C4-2B (cell line): ENCODE measurements around the gene FOXJ3.

Source experiments
- ZFX ChIP-seq: fragments of 450-650 bp; IDR thresholded peaks from 2 replicates; pipeline ENCODE4 v1.6.1; 2017
- TF ChIP-seq, protein P1 (sequence below): fragments of 450-650 bp; conservative IDR thresholded peaks from 2 replicates; pipeline ENCODE4 v1.5.1; 2017; ENCODE audit warnings: mild to moderate bottlenecking

DNA sequence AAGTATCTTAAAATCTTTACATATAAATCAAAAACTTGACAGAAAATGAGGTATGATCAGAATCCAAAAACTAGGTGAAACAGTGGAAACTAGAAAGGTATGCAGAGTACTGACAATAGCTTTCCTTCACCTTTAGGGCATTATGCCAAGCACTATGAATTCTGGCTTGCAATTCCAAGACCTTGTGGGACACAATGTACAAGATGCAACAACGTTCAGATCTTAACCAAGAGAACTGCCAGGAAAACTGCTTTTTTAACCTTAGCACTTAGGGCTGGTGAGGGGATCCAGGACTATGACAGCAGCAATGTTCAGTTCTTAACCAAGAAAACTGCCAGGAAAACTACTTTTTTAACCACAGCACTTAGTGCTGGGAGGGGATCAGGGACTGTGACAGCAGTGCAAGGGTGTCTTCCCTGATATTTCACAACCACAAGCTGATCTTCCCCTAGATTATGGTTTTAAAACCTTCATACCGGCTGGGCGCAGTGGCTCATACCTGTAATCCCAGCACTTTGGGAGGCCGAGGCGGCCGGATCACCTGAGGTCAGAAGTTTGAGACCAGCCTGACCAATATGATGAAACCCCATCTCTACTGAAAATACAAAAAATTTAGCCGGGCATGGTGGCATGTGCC lies 22.3 kb downstream of the FOXJ3 start:
- TF ChIP-seq, protein P1, sequence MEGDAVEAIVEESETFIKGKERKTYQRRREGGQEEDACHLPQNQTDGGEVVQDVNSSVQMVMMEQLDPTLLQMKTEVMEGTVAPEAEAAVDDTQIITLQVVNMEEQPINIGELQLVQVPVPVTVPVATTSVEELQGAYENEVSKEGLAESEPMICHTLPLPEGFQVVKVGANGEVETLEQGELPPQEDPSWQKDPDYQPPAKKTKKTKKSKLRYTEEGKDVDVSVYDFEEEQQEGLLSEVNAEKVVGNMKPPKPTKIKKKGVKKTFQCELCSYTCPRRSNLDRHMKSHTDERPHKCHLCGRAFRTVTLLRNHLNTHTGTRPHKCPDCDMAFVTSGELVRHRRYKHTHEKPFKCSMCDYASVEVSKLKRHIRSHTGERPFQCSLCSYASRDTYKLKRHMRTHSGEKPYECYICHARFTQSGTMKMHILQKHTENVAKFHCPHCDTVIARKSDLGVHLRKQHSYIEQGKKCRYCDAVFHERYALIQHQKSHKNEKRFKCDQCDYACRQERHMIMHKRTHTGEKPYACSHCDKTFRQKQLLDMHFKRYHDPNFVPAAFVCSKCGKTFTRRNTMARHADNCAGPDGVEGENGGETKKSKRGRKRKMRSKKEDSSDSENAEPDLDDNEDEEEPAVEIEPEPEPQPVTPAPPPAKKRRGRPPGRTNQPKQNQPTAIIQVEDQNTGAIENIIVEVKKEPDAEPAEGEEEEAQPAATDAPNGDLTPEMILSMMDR, result no peak
- no peak for TF ChIP-seq ZFX
